UCSD-AML1 (cell line): ENCODE measurements around the gene SKIC8.

Source experiments
- DNase-seq: peaks from one replicate; lab custom pipeline; 2025; ENCODE audit not compliant: unreplicated experiment; lab: John Stamatoyannopoulos, UW

The SKIC8 gene

DNA sequence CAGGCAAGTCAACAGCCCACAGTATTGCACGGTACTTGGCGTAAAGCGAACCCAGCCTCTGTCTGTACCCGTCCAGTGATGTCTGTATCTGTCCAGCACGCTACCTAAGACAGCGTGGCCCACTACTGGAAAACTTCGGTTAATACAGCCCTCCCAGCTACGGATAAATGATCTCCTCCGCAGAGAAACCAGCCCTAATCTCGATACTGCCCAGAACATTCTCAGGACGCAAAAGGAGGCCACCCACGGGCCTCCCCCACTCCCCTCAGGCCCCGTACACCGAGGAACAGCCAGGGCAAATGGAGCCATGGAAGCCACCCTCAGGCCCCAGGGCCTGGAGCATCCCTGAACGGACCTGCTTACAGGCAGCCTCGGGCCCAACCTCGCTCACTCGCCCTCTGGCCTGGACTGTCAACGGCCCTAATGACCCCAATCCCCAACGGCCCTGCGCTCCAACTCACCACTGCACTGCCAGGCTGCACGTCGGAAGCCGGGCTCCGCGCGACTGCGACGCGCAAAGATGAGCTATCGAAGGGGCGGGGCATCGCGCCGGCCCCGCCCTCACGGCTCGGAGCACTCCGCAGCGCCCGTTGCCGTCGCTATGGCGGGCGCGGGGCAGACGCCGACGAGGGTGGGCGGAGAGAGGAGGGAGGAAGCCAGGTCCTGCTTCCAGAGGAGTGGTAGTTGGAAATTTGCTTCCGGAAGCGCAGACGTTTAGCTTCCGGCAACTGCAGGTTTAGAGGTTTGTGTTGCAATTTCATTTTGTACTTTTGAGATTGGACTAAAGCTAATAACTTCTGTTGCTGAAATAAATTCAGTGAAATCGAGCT, at the start of gene SKIC8:
Gene SKIC8 (minus strand): TSS at position 509 of the 830 bp plus-strand sequence. CDS start 3,923 bp downstream, outside the sequence.
- DNase-seq, result peak; percentile 97

DNA sequence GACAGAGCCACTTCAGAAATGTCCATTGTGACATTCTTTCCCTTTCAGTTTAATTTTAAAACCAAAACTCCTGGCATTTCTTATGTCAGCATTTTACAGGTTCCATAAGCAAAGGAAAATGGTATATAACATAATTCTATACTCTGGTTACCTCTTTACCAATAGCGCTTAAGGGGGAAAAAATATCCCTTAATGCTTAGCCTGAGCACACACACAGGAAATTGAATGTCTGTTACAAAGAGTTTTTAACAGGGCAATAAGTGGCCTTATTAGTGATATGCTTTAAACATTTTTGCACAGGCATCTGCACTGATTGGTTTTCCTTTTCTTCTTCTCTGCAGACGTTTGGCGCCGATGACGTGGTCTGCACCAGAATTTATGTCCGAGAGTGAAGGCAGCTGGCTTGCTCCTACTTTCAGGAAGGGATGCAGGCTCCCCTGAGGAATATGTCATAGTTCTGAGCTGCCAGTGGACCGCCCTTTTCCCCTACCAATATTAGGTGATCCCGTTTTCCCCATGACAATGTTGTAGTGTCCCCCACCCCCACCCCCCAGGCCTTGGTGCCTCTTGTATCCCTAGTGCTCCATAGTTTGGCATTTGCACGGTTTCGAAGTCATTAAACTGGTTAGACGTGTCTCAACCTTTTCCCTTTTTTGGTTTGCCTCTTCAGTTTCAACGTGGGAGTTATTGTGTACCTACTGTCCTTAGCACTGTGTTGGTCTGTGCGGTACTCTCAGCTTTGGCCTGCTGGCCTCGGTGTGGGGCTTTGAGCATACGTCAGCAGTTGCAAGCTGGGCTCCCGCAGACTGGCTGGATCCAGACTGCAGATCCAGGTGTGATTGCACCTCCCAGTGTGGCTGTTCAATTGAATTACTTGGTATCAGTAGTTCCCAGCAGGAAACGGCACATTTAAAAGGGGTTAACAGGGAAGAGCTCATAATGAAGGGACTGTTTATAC, 48.5 kb upstream of the SKIC8 start:
- DNase-seq, result no peak

DNA sequence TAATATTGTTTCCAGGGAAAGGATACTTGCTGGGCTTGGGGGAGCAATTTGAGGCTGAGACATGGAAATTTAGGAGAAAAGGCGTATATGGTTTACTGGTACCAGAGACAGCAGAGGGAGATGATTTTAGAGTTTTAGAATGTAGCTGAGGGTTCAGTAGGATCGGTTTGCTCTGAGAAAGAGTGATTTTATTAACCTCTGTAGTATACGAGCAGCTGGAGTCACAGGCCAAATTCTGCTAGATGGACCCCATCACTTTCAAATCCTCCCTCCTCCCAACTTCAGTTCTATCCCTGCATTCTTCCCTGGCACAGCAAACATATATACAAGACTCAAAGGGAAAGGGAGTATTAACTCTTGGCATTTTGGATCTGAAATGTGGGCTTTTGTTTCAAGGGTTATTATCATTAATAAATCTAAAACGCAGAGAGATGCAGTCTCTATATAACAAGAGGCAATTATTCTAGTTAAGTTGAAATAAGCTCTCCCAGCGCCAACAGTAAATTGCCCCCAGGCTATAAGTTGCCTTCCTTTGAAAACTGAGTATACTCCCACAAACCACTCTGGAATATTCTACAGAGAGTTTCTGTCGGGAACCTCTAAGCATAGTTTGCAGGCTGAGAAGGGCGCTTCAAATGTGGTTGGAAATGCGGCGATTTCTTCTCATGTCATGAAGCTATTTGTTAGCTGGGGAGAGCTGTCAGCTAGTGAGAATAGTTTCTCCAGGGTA, 46.2 kb upstream of the SKIC8 start:
- no peak for DNase-seq

DNA sequence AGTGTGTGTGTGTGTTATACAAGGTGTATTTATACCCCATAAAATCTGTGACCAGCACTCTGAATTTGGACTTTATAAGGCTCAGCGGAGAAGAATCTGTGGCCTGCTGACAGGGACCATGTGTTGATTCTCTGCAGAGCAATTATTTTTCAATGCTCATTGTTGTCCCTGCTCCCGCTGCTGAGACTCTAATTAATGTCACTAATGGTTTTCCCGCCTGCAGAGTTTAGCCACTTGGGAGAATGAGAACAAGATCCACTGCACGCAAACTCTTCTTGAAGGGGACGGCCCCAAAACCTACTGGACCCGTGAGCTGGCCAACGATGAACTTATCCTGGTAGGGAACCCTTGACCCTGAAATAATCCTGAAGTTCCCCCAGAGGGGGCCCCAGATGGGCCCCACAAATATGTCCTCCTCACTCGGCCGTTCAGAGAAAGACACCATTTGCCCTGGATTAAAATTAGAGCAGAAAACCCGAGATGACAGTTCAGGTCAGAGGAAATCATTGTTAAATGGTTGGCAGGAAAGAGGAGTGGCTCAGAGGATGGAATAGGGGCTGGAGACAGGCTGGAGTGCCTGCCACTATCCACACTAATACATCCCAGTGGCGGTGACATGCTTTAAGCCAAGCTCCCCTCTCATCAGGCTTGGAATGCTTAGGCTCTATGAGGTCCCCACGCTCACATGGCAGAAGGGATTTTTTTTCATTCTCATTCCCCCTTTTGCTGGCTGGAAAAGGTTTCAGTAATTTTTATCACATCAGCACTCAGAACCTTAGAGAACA, 44.1 kb upstream of the SKIC8 start:
- DNase-seq, result no peak

DNA sequence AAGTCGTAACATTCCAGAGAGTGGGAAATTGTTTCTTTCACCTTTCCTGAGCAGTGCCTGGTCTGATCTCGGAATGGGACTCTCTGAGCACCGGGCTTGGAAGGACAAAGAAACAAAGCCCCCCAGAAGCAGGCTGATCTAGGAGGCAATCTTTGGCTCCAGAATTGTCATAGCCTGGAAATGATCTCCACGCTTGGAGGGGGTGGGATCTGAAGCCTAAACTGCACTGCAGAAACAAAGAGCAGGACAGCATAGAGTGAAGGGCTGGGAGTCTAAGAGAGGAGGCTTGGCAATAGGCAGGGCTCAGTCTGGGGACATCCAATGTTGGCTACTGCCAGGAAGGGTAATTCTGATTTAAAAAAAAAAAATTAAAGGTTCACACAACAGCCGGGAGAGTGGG, 42.6 kb upstream of the SKIC8 start:
- no peak for DNase-seq

DNA sequence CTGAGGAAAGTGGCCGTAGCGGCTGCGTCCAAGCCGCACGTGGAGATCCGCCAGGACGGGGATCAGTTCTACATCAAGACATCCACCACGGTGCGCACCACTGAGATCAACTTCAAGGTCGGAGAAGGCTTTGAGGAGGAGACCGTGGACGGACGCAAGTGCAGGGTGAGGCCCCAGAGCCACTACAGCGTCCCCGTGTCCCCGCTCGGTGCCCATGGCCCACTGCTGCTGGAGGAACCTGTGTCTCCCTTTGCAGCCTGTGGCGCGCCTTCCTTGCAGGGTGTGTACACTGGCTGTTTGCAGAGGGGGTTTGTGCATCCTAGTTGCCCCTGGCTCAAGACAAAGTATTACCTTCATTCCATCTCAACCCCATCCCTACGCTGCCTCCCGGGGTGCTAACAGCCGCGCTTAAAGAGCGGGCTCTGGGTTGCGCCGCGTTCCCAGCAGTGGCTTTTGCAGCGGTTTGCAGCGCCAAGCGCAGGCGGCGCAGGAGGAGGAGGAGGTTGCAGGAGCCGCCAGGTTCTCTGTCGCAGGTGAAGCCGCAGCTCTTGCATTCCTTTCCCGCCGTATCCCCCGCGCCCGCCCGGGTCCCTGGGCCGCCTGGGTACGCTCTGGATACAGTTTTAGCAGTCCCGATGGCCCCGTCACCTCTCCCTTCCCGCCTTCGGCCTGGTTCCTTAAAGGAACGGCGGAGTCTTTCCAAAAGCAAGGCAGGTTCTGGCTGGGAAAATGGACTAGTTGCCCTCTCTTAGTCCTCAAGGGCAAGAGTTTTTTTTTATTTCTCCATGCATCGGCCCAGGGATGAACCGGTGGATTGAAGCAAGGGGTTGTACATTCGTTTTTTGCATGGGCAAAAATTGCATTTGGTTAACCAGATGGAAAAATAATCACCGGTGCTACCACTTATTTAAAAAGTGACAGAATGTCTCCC, 41.9 kb upstream of the SKIC8 start:
- no peak for DNase-seq

DNA sequence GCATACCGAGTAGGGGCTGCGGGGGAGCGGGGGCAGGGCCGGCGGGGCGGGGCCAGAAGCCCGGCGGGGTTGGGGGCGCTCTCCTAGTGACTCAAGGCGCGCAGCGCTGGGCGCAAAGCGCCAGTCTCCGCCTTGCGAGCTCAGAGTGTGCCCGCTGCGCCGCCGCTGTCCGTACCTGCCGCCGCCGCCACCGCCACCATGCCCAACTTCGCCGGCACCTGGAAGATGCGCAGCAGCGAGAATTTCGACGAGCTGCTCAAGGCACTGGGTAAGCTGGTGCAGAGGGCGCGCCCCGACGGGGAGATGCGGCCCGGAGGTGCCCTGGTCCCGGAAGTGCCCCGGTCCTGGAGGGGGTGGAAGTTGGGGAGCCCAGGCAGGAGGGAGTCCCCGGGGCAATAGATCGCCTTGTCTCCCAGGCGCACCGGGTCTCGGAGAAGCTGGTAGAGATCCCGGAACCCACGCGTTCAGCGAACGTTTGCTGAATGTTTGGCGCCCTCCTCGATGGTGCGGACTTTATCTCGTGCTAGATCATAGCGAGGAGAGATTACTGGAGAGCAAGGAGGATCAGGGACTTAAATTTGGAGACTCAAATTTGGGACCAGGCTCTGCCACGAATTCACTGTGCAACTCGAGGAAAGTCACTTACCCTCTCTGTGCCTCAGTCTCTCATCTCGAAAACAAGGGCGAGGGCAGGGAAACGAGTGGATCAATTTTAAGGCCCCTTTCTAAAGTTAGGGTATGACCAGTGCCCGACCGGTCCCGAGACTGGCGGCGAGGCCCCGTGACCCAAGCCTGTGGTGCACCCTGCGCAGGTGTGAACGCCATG, 41.0 kb upstream of the SKIC8 start, which contains the start of gene CRABP1:
Gene CRABP1 (plus strand): TSS at position 123 of the 826 bp plus-strand sequence. CDS start 76 bp downstream, at position 199.
- DNase-seq, result no peak

DNA sequence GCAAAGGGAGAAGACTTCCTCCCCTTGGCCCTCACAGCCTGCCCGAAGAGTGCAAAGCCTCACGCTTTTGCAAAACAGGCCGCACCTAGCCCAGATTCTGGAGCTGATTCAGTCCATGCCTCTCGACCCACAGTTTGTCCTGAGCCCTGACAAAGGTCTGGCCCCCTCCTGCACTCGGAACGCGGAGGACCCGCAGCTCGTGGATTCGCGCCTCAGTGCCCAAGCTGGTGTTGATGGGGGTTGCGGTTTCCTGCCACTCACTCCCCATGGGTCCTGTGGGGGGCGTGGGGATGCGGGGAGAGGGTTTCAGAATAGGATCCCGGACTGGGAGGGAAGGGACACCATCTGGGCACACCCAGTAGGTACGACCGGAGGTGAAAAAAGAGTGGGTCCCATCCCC, 40.1 kb upstream of the SKIC8 start:
- no peak for DNase-seq

DNA sequence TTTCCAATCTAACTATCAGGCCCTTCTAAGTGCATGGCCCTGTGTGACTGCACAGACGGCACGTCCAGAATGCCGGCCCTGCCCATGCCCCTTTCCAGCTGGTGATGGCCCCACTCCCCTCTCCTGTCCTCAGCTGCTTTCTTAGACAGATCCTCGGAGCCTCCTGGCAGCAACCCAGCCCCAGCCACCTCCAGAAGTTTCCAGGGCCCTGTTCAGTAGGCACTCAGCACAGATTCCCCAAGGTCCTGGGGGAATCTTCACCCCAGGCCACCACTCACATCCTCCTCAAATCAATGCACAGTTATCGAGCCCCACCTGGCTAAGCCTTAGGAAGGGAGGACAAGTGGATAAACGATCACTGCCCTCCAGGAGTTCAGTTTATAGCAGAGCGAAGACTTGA, 39.4 kb upstream of the SKIC8 start:
- DNase-seq, result no peak

DNA sequence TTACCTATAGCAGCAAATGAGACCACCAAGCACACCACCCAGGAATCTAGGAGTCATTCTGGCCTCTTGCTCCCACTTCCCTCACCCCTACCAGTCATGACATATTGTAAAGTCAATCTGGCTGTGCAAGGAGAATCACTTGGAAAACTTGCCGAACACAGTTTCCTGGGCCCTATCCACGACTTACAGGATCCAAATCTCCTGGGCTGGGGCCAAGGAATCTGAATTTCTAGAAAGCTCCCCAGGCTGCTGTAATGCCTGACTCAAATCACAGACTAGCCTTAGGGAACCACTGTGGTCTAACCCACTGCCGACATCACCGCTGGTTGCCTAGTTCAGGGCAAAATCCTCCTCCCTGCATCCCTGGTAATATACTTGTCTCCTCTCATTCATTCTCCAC, 36.6 kb upstream of the SKIC8 start:
- no peak for DNase-seq

DNA sequence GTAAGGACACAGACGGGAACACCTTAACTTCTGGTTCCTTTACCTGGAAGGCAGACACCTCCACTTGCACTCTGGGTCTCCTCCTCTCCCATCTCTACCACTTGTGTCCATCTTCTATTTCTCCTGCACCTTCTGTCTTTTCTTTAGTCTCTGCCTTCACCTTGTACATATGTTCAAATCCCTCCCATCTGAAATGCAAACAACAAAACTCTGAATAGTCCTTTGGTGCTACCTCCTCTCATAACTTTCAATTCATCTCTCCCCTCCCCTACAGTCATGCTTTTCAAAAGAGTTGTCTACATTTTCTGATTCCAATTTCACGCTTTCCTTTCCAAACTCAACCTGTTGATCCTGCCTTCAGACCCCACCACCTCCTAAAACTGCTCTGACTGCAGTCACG, 35.4 kb upstream of the SKIC8 start:
- DNase-seq, result no peak

DNA sequence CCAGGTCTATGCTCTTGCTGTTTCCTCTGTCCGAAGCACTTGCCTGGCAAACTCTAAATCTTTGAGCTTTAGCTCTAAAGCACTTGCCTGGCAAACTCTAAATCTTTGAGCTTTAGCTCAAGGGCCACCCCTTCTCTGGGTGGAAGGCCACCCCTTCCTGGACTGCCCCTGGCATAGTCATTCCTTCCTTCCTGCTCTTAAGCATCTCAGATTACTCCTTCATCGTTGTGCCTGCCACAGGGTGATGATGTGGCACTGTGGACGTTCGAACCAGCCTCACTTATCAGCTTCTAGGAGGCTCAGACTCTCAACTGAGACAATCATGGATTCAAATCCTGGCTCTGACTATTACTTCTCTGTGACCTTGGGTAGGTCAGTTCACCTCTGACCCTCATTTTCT, 30.2 kb upstream of the SKIC8 start:
- no peak for DNase-seq

DNA sequence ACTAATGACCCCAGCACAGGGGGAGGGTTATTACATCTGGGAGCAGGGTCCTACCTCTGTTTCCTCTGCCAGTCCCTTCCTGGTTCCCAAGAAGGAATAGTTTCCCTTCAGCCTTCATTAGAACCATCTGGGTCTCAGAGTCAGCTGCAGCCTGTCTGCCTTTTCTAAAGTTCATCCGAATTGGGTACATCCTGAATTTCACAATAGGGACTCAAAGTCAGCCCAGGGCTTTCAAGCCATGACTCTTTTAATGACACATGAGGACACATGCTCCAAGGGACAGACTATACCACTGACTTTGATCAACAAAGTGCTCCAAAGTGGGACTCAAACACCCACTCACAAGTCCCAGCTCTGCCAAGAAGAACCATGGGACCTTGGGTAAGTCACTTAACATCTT, 28.1 kb upstream of the SKIC8 start:
- DNase-seq, result no peak

DNA sequence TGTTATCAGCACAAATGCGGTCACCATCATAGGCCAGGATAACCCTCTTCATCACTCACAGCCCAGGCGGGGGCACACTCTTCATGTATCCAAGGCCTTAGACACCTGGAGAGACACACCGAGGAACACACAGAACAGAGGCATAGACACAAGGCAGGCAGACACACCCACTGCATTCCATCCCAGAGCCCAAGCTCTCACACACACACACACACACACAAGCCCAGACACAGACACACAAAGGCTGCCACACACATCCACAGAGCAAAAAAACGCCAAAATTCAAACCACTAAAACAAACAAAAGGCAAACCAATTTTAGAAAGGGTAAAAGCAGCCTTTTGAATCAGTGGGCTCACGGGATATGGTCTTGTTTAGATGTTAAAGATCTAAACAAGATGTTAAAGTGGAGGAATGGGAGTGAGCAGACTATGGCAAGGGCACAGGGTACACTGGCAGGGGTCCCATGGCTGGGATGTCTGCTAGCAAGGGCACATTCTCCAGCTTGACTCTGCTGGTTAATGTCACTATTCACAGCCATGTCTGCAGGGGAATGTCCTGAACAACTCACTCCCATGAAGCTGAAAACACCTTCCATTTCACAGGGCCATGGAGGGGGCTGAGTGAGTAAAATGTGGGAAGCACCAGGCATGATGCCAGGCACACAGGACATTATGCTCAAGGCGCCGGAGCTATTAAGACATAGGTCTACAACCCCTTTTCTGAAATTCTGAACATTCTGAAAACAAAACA, 25.9 kb upstream of the SKIC8 start:
- DNase-seq, result no peak

DNA sequence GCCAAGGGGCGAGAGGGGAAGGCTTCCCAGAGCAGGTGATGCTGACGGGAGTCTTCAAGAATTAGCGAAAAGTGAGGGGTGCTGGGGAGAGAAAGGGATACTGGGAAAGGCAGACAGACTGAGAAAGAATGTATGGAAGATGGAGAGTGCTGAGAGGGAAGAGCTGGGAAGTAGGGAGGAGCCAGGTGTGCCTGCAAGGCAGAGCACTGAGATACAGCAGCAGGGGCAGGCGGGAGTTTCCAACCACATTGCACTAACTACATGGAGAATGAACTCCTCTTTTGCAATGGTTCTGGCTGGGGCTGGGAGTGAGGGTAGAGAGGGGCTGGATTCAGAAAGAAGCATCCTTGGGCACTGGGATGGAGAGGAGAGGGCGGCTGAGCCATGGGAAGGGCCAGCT, 24.7 kb upstream of the SKIC8 start:
- DNase-seq, result no peak

DNA sequence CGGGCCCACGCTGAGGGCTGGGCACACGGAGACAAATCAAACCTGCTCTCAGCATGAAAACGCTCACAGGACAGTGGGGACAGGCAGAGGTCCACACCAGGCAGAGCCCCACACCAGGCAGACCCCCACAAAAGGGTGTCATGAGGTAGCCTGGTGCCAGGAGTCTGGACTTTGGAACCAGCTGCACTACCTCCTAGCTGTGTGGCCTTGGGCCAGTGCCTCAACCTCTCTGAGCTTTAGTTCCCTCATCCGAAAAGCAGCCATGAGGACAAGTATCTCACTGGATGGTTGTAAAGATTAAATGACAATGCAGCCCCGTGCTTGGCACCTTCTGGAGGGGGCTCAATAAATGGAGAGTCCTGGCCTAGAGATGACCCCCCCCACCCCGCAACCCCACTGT, 24.3 kb upstream of the SKIC8 start:
- DNase-seq, result no peak

DNA sequence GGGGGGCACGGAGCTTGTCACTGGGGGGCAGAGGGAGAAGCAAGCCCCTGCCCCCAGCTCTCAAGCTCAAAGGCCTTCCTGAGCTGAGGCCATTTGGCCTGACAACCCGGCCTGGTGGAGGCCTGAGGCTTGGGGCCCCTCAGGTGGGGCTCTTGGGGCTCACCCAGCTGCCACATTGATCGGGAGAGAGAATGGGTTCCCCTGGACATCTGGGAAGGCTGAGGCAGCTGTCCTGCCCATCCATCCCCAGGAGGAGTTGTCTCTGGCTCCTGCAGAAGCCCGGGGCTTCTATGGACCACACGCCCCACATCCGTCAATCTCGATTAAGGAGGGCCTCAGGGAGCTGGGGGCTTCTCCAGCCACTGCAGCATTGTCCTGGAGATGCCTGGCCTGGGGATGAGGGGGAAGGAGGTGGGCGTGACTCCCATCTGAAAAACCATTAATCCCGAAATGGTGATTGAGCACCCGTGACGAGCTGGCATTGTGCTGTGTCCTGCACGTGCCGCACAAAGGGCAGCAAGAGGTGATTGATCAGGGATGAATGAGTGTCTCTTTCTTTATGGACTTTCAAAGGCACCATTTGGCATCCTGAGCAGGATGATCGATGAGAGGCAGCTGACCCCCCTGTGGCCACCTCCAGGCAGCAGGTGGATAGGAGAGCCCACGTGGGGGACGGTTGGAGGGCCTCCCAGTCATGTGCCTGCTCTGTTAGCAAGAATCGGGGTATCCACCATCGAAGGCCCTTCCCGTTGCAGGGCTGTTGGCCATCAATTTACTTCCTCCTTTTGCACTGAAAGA, 23.5 kb upstream of the SKIC8 start:
- no peak for DNase-seq
